NCI-H1105 (cell line): ENCODE results near the gene MTMR3.
"Not testable (repeated sequence)": the region's sequence is repeated elsewhere in the genome, so short reads cannot be mapped to it uniquely, and the experiment has no call there.

ENCODE experiments used
- DNase-seq: peaks from one replicate; lab custom pipeline; 2025; lab: John Stamatoyannopoulos, UW

Gene MTMR3

GRCh38 chr22:29883045-29883774, at the start of gene MTMR3:
TSS of gene MTMR3 (plus strand) at chr22:29883174. CDS start at chr22:29971060, 87,886 bp downstream.
- DNase-seq, result peak; percentile 78

- DNase-seq, result no peak
Observed at GRCh38 chr22:29833392-29833965, 49.5 kb upstream of the MTMR3 start.

- no peak for DNase-seq
Observed at GRCh38 chr22:29834046-29834445, 48.9 kb upstream of the MTMR3 start.

- not testable (repeated sequence) for DNase-seq
Observed at GRCh38 chr22:29836791-29837370, 46.1 kb upstream of the MTMR3 start.

- peak; percentile 86 for DNase-seq
Observed at GRCh38 chr22:29837741-29838598, 45.0 kb upstream of the MTMR3 start, which contains the start of gene ASCC2. TSS of gene ASCC2 (minus strand) at chr22:29838274. CDS start at chr22:29832325, 5,949 bp downstream.

- no peak for DNase-seq
Observed at GRCh38 chr22:29838599-29838956, 44.4 kb upstream of the MTMR3 start.

- no peak for DNase-seq
Observed at GRCh38 chr22:29839039-29839438, 43.9 kb upstream of the MTMR3 start.

GRCh38 chr22:29840498-29840897, 42.5 kb upstream of the MTMR3 start:
- no peak for DNase-seq

GRCh38 chr22:29842172-29842571, 40.8 kb upstream of the MTMR3 start:
- DNase-seq, result no peak

GRCh38 chr22:29842740-29843139, 40.2 kb upstream of the MTMR3 start:
- no peak for DNase-seq

- DNase-seq, result no peak
Observed at GRCh38 chr22:29846290-29846689, 36.7 kb upstream of the MTMR3 start.

- no peak for DNase-seq
Observed at GRCh38 chr22:29848111-29848510, 34.9 kb upstream of the MTMR3 start.

- no peak for DNase-seq
Observed at GRCh38 chr22:29854432-29854831, 28.5 kb upstream of the MTMR3 start.

GRCh38 chr22:29855611-29856181, 27.3 kb upstream of the MTMR3 start:
- DNase-seq, result no peak

GRCh38 chr22:29856496-29856895, 26.5 kb upstream of the MTMR3 start:
- DNase-seq, result no peak

GRCh38 chr22:29859030-29859429, 23.9 kb upstream of the MTMR3 start:
- not testable (repeated sequence) for DNase-seq

- DNase-seq, result no peak
Observed at GRCh38 chr22:29860006-29860766, 22.8 kb upstream of the MTMR3 start.

GRCh38 chr22:29861672-29862297, 21.2 kb upstream of the MTMR3 start:
- DNase-seq, result no peak

GRCh38 chr22:29865572-29865971, 17.4 kb upstream of the MTMR3 start:
- DNase-seq, result not testable (repeated sequence)

GRCh38 chr22:29867260-29867659, 15.7 kb upstream of the MTMR3 start:
- no peak for DNase-seq

- no peak for DNase-seq
Observed at GRCh38 chr22:29867851-29868250, 15.1 kb upstream of the MTMR3 start.
